Suprapubic skin (tissue), 4 donors: Measurements from ENCODE around the gene KRT73. TPM values are rescaled to one million over a fixed set of nuclear protein-coding genes. Genes with fewer than 3 reads are reported as not detected.

Experiments
- DNase-seq, 2 donors: peaks; one replicate each; pipeline ENCODE4 v3.0.0-alpha.2; 2019; ENCODE audit warnings: low spot score in 2 of 2
- H3K27ac ChIP-seq: fragments of 200-600 bp; sonication (generic); one replicate; pipeline ENCODE4 v1.5.1; 2019
- H3K27me3 ChIP-seq: fragments of 200-600 bp; sonication (generic); one replicate; pipeline ENCODE4 v1.5.1; 2019
- H3K36me3 ChIP-seq: fragments of 200-600 bp; sonication (generic); one replicate; pipeline ENCODE4 v1.5.1; 2019
- H3K4me1 ChIP-seq: fragments of 200-600 bp; sonication (generic); one replicate; pipeline ENCODE4 v1.5.1; 2019
- H3K4me3 ChIP-seq: fragments of 200-600 bp; sonication (generic); one replicate; pipeline ENCODE4 v1.5.1; 2019; ENCODE audit warnings: mild to moderate bottlenecking
- H3K9me3 ChIP-seq: fragments of 200-600 bp; sonication (generic); one replicate; pipeline ENCODE4 v1.5.1; 2019
- CTCF ChIP-seq, 2 donors: fragments of 200-600 bp in 1 of 2; fragments of 450-650 bp in 1 of 2; sonication (generic) in 1 of 2; IDR thresholded peaks; one replicate each; pipeline ENCODE4 v1.5.1; 2016 to 2019; ENCODE audit warnings: antibody characterized with exemption in 2 of 2, mild to moderate bottlenecking in 1 of 2, moderate library complexity in 1 of 2
- EP300 ChIP-seq: sonication (generic); formaldehyde crosslinking; IDR thresholded peaks from one replicate; pipeline ENCODE4 v1.6.1; 2017; ENCODE audit warnings: antibody characterized with exemption
- POLR2A ChIP-seq, 2 donors: fragments of 450-650 bp; IDR thresholded peaks; one replicate each; pipeline ENCODE4 v1.6.1; 2017; ENCODE audit warnings: antibody characterized with exemption in 2 of 2, mild to moderate bottlenecking in 2 of 2, moderate library complexity in 2 of 2
- POLR2AphosphoS5 ChIP-seq, 3 donors: sonication (generic); formaldehyde crosslinking; IDR thresholded peaks; one replicate each; pipeline ENCODE4 v1.6.1; 2017; ENCODE audit warnings: antibody characterized with exemption in 3 of 3
- WGBS: methylation state at CpG from one replicate; pipeline ENCODE4 v1.1.5; 2018; 5-methylcytosine and 5-hydroxymethylcytosine counted together
- total RNA-seq, 4 donors: library from RNA; depleted of rRNA; stranded (reverse); fragments of >200 nt; gene quantifications; one replicate each; pipeline ENCODE4 v1.1.0, GENCODE V29; 2016

The KRT73 gene
- 10 to 100 TPM in 3 of 4 donors, 1 to 10 TPM in 1; 8.7 to 27.4 (median 17.5) TPM for total RNA-seq

- 83% methylated on average over 6 of the region's 14 CpGs for WGBS
- Histone ChIP-seq H3K36me3 (no peaks in the 10 kb centered on the region), H3K27me3 (no peaks in the 10 kb centered on the region), H3K27ac (no peak within 1 kb of the TSS), H3K9me3 (no peaks in the 10 kb centered on the region), H3K4me1 (no peaks in the 10 kb centered on the region), H3K4me3 (no peak within 1 kb of the TSS)
- DNase-seq, result no peak
- TF ChIP-seq CTCF (IDR thresholded peaks at IDR 0.05), result no peak
- TF ChIP-seq EP300, result no peak
- no peak for TF ChIP-seq POLR2A (IDR thresholded peaks at IDR 0.05)
Observed at GRCh38 chr12:52618216-52618615, at the start of gene KRT73. TSS of gene KRT73 (minus strand) at chr12:52618559. CDS start at chr12:52618524, 35 bp downstream.

GRCh38 chr12:52667931-52668330 lies 49.6 kb upstream of the KRT73 start:
- peaks cover 1% of the 10 kb centered on the region for H3K4me1 ChIP-seq
- no peak for DNase-seq
- TF ChIP-seq POLR2A (IDR thresholded peaks at IDR 0.05) (no peak), CTCF (IDR thresholded peaks at IDR 0.05) (no peak), POLR2AphosphoS5 (IDR thresholded peaks at IDR 0.05) (no peak), EP300 (no peak)
- no peak overlapping the region for H3K27ac ChIP-seq
- H3K36me3 ChIP-seq, result no peaks in the 10 kb centered on the region
- no peak overlapping the region for H3K4me3 ChIP-seq
- no peaks in the 10 kb centered on the region for H3K9me3 ChIP-seq
- H3K27me3 ChIP-seq, result peaks cover 4% of the 10 kb centered on the region
- WGBS, result 43% methylated on average over 7 of the region's 7 CpGs

- Histone ChIP-seq H3K4me3 (no peak overlapping the region), H3K27ac (no peak overlapping the region), H3K36me3 (no peaks in the 10 kb centered on the region), H3K27me3 (peaks cover 4% of the 10 kb centered on the region), H3K4me1 (peaks cover 6% of the 10 kb centered on the region), H3K9me3 (no peaks in the 10 kb centered on the region)
- WGBS, result 57% methylated on average over 9 of the region's 9 CpGs
- DNase-seq, result no peak
- no peak for TF ChIP-seq CTCF (IDR thresholded peaks at IDR 0.05)
- no peak for TF ChIP-seq POLR2AphosphoS5 (IDR thresholded peaks at IDR 0.05)
- TF ChIP-seq EP300, result no peak
- no peak for TF ChIP-seq POLR2A (IDR thresholded peaks at IDR 0.05)
Observed at GRCh38 chr12:52667509-52667908, 49.1 kb upstream of the KRT73 start.

GRCh38 chr12:52666471-52666870 lies 48.1 kb upstream of the KRT73 start:
- TF ChIP-seq POLR2AphosphoS5 (IDR thresholded peaks at IDR 0.05) (no peak), CTCF (IDR thresholded peaks at IDR 0.05) (no peak), EP300 (no peak), POLR2A (IDR thresholded peaks at IDR 0.05) (no peak)
- WGBS, result 82% methylated on average over 3 of the region's 3 CpGs
- H3K4me3 ChIP-seq, result no peak overlapping the region
- H3K9me3 ChIP-seq, result no peaks in the 10 kb centered on the region
- DNase-seq, result no peak
- H3K36me3 ChIP-seq, result no peaks in the 10 kb centered on the region
- peaks cover 6% of the 10 kb centered on the region for H3K4me1 ChIP-seq
- peaks cover 4% of the 10 kb centered on the region for H3K27me3 ChIP-seq
- H3K27ac ChIP-seq, result no peak overlapping the region

- peaks cover 19% of the 10 kb centered on the region for H3K4me1 ChIP-seq
- H3K27ac ChIP-seq, result no peak overlapping the region
- no peaks in the 10 kb centered on the region for H3K36me3 ChIP-seq
- no peak overlapping the region for H3K4me3 ChIP-seq
- no peak for DNase-seq
- peaks cover 4% of the 10 kb centered on the region for H3K27me3 ChIP-seq
- no peaks in the 10 kb centered on the region for H3K9me3 ChIP-seq
- no peak for TF ChIP-seq CTCF (IDR thresholded peaks at IDR 0.05)
- no peak for TF ChIP-seq EP300
- TF ChIP-seq POLR2AphosphoS5 (IDR thresholded peaks at IDR 0.05), result no peak
- TF ChIP-seq POLR2A (IDR thresholded peaks at IDR 0.05), result no peak
Observed at GRCh38 chr12:52663420-52663819, 45.1 kb upstream of the KRT73 start.
